ENCODE measurements around the gene TSPO.

The TSPO gene

GRCh38 chr22:43202326-43202725 is 51.0 kb downstream of the TSPO start:
- no peak for DNase-seq (ENCODE audit: low read depth in 2 of 2)

- DNase-seq (ENCODE audit: low read depth in 2 of 2) = no peak
These were observed 51.5 kb downstream of the TSPO start for GRCh38 chr22:43202756-43203410.

DNA sequence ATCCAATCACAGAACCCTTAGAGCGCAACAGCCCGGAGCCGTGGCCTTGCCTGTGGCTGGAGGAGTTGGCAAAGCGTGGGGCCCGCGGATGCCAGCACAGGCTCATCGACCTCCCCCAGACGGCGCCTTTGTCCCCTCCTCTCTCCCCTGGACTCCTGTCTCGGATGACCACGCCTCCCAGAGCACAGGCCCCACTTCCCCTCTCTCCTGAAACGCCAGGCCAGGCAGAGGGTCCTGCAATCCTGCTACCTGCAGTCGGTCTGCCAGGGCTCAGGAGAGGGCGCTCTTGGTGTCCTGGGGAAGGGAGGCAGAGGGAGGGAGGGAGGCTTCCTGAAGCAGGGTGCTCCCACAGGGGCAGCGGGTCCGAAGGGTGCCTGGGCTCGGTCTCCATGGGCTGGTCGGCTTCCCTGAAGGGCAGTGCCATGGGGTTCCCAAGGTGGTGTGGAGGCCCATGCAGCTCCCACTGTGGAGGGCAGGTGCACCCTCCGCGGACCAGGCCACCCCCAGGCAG is 52.2 kb downstream of the TSPO start:
- DNase-seq (ENCODE audit: low read depth in 2 of 2) = no peak

- DNase-seq (ENCODE audit: low read depth in 2 of 2) = no peak
These were observed 53.9 kb downstream of the TSPO start for GRCh38 chr22:43205261-43205691.

DNA sequence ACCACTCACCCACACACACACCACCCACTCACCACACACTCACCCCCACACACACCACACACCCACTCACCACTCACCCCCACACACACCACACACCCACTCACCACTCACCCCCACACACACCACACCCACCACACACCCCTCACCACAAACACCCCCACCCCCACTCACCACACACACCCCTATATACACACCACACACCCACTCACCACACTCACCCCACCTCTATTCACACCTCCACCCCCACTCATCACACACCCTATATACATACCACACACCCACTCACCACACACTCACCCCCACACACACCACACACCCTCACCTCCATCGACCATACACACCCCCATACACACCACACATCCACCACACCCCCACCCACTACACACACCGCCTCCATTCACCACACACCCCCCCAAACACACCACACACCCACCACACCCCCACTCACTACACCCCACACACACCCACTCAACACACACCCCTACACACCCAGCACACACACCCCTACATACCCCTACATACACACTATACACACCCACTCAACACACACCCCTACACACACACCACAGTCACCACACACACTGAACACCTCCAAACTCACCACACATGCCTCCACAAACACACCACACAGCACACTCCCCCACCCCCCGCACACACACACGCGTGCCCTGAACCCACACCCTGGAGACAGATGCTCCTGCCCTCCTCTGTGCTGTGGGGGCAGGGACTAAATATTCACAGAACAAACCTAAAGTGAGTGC is 54.6 kb downstream of the TSPO start:
- DNase-seq (ENCODE audit: low read depth in 2 of 2) = no peak

GRCh38 chr22:43206509-43207161 is 55.3 kb downstream of the TSPO start:
- DNase-seq (ENCODE audit: low read depth in 2 of 2) = no peak

GRCh38 chr22:43207386-43207785 is 56.0 kb downstream of the TSPO start:
- DNase-seq (ENCODE audit: low read depth in 2 of 2) = no peak

- DNase-seq (ENCODE audit: low read depth in 2 of 2) = no peak
These were observed 56.7 kb downstream of the TSPO start for GRCh38 chr22:43207849-43208702.

DNA sequence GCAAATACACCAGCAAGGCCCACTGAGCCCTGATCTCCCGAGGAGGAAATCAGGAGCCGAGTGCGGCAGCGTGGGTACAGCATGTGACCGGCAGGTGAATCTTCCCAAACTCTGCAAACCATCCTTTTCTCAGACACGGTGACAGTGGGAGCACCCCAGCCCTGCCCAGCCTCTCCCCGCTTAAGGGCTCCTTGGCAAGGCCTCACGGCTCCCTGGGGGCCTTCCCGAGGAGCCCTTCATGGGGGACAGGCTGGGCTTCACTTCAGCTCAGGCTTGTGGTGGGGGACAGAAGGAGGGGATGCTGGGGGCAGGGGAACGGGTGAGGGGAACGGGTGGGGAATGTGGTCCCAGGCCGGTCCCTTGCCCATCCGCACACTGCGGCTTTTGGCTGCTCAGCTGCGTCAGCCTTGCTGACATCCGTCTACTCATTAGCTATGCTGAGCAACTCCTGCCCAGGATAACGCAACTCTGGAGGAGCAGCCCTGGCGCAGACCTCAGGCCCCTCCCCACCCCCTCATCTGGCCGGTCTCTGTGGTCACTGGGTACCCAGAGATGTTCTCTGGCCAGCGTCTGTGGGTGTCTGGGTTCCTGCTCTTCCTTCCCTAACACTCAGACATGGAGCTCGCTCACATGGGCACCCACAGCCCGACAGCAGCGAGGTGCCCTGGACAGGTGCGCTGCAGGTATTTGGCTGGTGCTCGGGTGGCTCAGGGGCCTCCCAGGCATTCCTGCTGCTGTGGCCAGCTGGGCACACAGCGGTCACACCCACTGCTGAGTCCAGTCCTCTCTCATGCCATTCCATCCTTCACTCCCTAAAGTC is 57.6 kb downstream of the TSPO start:
- DNase-seq (ENCODE audit: low read depth in 2 of 2) = no peak

GRCh38 chr22:43209523-43209890 is 58.1 kb downstream of the TSPO start:
- DNase-seq (ENCODE audit: low read depth in 2 of 2) = no peak

- no peak for DNase-seq (ENCODE audit: low read depth in 2 of 2)
These were observed 58.6 kb downstream of the TSPO start for GRCh38 chr22:43209971-43210370.

GRCh38 chr22:43210631-43211515 is 59.5 kb downstream of the TSPO start:
- no peak for DNase-seq (ENCODE audit: low read depth in 2 of 2)

GRCh38 chr22:43211941-43212433 is 60.6 kb downstream of the TSPO start:
- no peak for DNase-seq (ENCODE audit: low read depth in 2 of 2)

DNA sequence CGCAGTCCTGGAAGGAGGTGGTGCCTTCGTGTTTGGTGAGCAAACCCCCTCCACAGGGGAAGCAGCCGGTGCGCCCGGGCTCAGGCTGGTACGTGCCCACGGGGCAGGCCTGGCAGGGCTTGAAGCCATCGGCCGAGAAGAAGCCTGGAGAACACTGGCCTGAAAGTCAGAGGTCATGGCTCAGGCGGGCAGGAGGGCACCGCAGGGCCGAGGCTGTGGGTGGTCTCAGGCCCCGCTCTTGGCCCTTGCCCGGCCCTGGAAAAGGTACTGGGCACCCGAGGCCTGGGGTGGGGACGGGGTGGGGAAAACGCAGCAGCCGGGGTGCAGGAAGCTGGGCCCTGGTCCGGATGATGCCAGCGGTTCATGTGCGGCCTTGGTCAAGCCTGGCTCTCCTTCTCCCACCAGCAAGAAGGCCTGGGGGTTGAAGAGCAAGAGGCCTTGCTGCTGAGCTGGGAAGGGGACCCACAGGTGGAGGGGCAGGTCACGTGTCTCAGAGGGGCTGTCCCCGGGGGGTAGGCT is 61.1 kb downstream of the TSPO start:
- DNase-seq (ENCODE audit: low read depth in 2 of 2) = no peak

Measured in stimulated activated CD8-positive, alpha-beta memory T cell treated with anti-CD3 and anti-CD28 coated beads, Interleukin-2, amount 100 ng/mL, for 1 hour (primary cell).